ENCODE measurements around the gene GALNTL6. TPM values are rescaled to one million over a fixed set of nuclear protein-coding genes. Genes with fewer than 3 reads are reported as not detected.

Gene GALNTL6
- total RNA-seq: not detected

- peak; percentile 25 for DNase-seq
- peak within 1 kb of the TSS; percentile 25 for H3K4me3 Mint-ChIP-seq
These were observed at the start of gene GALNTL6 for GRCh38 chr4:171812665-171813525. TSS of gene GALNTL6 (plus strand) at chr4:171813404.

GRCh38 chr4:171765514-171765913 is 47.7 kb upstream of the GALNTL6 start:
- no peaks in the 10 kb centered on the region for H3K36me3 Mint-ChIP-seq
- no peak for ATAC-seq (ENCODE audit: low read depth)
- no peak for DNase-seq
- no peak overlapping the region for H3K4me3 Mint-ChIP-seq
- H3K4me1 Mint-ChIP-seq: no peaks in the 10 kb centered on the region
- POLR2A ChIA-PET: no interaction called here
- H3K27me3 Mint-ChIP-seq: no peaks in the 10 kb centered on the region
- H3K9me3 Mint-ChIP-seq: peaks cover 5% of the 10 kb centered on the region
- no peak overlapping the region for H3K27ac Mint-ChIP-seq

More at GRCh38 chr4:171812665-171813525, at the start of gene GALNTL6:
- POLR2A ChIA-PET: no interaction called here
- no peak for ATAC-seq (ENCODE audit: low read depth)
- Mint-ChIP-seq H3K27ac (no peak within 1 kb of the TSS), H3K27me3 (peaks cover 22% of the 10 kb centered on the region), H3K4me1 (peaks cover 2% of the 10 kb centered on the region), H3K36me3 (no peaks in the 10 kb centered on the region), H3K9me3 (no peaks in the 10 kb centered on the region)

GRCh38 chr4:171774642-171775190 is 38.5 kb upstream of the GALNTL6 start:
- Mint-ChIP-seq H3K4me1 (no peaks in the 10 kb centered on the region), H3K9me3 (peaks cover 2% of the 10 kb centered on the region), H3K27ac (no peak overlapping the region), H3K36me3 (no peaks in the 10 kb centered on the region), H3K4me3 (no peak overlapping the region), H3K27me3 (no peaks in the 10 kb centered on the region)
- POLR2A ChIA-PET: no interaction called here
- DNase-seq (no peak), ATAC-seq (ENCODE audit: low read depth) (no peak)

- peaks cover 7% of the 10 kb centered on the region for H3K9me3 Mint-ChIP-seq
- no peaks in the 10 kb centered on the region for H3K36me3 Mint-ChIP-seq
- H3K4me1 Mint-ChIP-seq: no peaks in the 10 kb centered on the region
- DNase-seq (no peak), ATAC-seq (ENCODE audit: low read depth) (no peak)
- H3K27ac Mint-ChIP-seq: no peak overlapping the region
- no peaks in the 10 kb centered on the region for H3K27me3 Mint-ChIP-seq
- POLR2A ChIA-PET: no interaction called here
- H3K4me3 Mint-ChIP-seq: no peak overlapping the region
These were observed 33.9 kb upstream of the GALNTL6 start for GRCh38 chr4:171779301-171779700.

GRCh38 chr4:171785388-171785787 is 27.8 kb upstream of the GALNTL6 start:
- ATAC-seq (ENCODE audit: low read depth) (no peak), DNase-seq (no peak)
- Mint-ChIP-seq H3K27ac (no peak overlapping the region), H3K4me1 (no peaks in the 10 kb centered on the region), H3K4me3 (no peak overlapping the region), H3K27me3 (no peaks in the 10 kb centered on the region), H3K9me3 (peaks cover 7% of the 10 kb centered on the region), H3K36me3 (no peaks in the 10 kb centered on the region)
- POLR2A ChIA-PET: no interaction called here

- H3K9me3 Mint-ChIP-seq: no peaks in the 10 kb centered on the region
- ATAC-seq (ENCODE audit: low read depth) (no peak), DNase-seq (no peak)
- H3K27me3 Mint-ChIP-seq: no peaks in the 10 kb centered on the region
- H3K4me1 Mint-ChIP-seq: no peaks in the 10 kb centered on the region
- no peaks in the 10 kb centered on the region for H3K36me3 Mint-ChIP-seq
- no peak overlapping the region for H3K27ac Mint-ChIP-seq
- H3K4me3 Mint-ChIP-seq: no peak overlapping the region
- POLR2A ChIA-PET: no interaction called here
These were observed 19.5 kb upstream of the GALNTL6 start for GRCh38 chr4:171793723-171794122.

- no peaks in the 10 kb centered on the region for H3K9me3 Mint-ChIP-seq
- H3K27ac Mint-ChIP-seq: no peak overlapping the region
- DNase-seq: no peak
- no peaks in the 10 kb centered on the region for H3K36me3 Mint-ChIP-seq
- H3K4me1 Mint-ChIP-seq: no peaks in the 10 kb centered on the region
- no peak overlapping the region for H3K4me3 Mint-ChIP-seq
- POLR2A ChIA-PET: no interaction called here
- no peaks in the 10 kb centered on the region for H3K27me3 Mint-ChIP-seq
- no peak for ATAC-seq (ENCODE audit: low read depth)
These were observed 18.7 kb upstream of the GALNTL6 start for GRCh38 chr4:171794528-171794927.

- ATAC-seq (ENCODE audit: low read depth) (no peak), DNase-seq (no peak)
- peaks cover 20% of the 10 kb centered on the region for H3K27me3 Mint-ChIP-seq
- peaks cover 2% of the 10 kb centered on the region for H3K4me1 Mint-ChIP-seq
- H3K4me3 Mint-ChIP-seq: no peak overlapping the region
- H3K9me3 Mint-ChIP-seq: no peaks in the 10 kb centered on the region
- POLR2A ChIA-PET: no interaction called here
- H3K36me3 Mint-ChIP-seq: no peaks in the 10 kb centered on the region
- H3K27ac Mint-ChIP-seq: no peak overlapping the region
These were observed 3.4 kb upstream of the GALNTL6 start for GRCh38 chr4:171809854-171810253.

- no peak for ATAC-seq (ENCODE audit: low read depth)
- Mint-ChIP-seq H3K36me3 (no peaks in the 10 kb centered on the region), H3K4me3 (no peak overlapping the region), H3K27ac (no peak overlapping the region), H3K4me1 (peaks cover 2% of the 10 kb centered on the region), H3K9me3 (no peaks in the 10 kb centered on the region), H3K27me3 (peaks cover 22% of the 10 kb centered on the region)
- DNase-seq: no peak
- POLR2A ChIA-PET: no interaction called here
These were observed 905 bp upstream of the GALNTL6 start for GRCh38 chr4:171812333-171812664.

GRCh38 chr4:171813526-171814250 is 484 bp downstream of the GALNTL6 start:
- Mint-ChIP-seq H3K27ac (no peak overlapping the region), H3K36me3 (no peaks in the 10 kb centered on the region), H3K27me3 (peaks cover 22% of the 10 kb centered on the region), H3K9me3 (no peaks in the 10 kb centered on the region), H3K4me1 (peaks cover 2% of the 10 kb centered on the region), H3K4me3 (peak overlapping the region; percentile 25)
- ATAC-seq (ENCODE audit: low read depth) (no peak), DNase-seq (no peak)
- POLR2A ChIA-PET: no interaction called here

GRCh38 chr4:171814545-171814944 is 1.3 kb downstream of the GALNTL6 start:
- Mint-ChIP-seq H3K9me3 (no peaks in the 10 kb centered on the region), H3K4me1 (peaks cover 2% of the 10 kb centered on the region), H3K4me3 (no peak overlapping the region), H3K36me3 (no peaks in the 10 kb centered on the region), H3K27ac (no peak overlapping the region), H3K27me3 (peaks cover 22% of the 10 kb centered on the region)
- POLR2A ChIA-PET: no interaction called here
- DNase-seq: no peak
- no peak for ATAC-seq (ENCODE audit: low read depth)

GRCh38 chr4:171817026-171817425 is 3.8 kb downstream of the GALNTL6 start:
- no peaks in the 10 kb centered on the region for H3K9me3 Mint-ChIP-seq
- DNase-seq: no peak
- H3K4me1 Mint-ChIP-seq: peaks cover 2% of the 10 kb centered on the region
- H3K36me3 Mint-ChIP-seq: no peaks in the 10 kb centered on the region
- no peak overlapping the region for H3K4me3 Mint-ChIP-seq
- POLR2A ChIA-PET: no interaction called here
- no peak for ATAC-seq (ENCODE audit: low read depth)
- no peak overlapping the region for H3K27ac Mint-ChIP-seq
- H3K27me3 Mint-ChIP-seq: peaks cover 21% of the 10 kb centered on the region

- Mint-ChIP-seq H3K4me3 (no peak overlapping the region), H3K36me3 (no peaks in the 10 kb centered on the region), H3K27me3 (no peaks in the 10 kb centered on the region), H3K9me3 (no peaks in the 10 kb centered on the region), H3K4me1 (no peaks in the 10 kb centered on the region), H3K27ac (no peak overlapping the region)
- no peak for ATAC-seq (ENCODE audit: low read depth)
- POLR2A ChIA-PET: no interaction called here
- DNase-seq: no peak
These were observed 21.4 kb downstream of the GALNTL6 start for GRCh38 chr4:171834640-171835039.

- POLR2A ChIA-PET: no interaction called here
- Mint-ChIP-seq H3K4me1 (no peaks in the 10 kb centered on the region), H3K27me3 (no peaks in the 10 kb centered on the region), H3K27ac (no peak overlapping the region), H3K9me3 (no peaks in the 10 kb centered on the region), H3K4me3 (no peak overlapping the region), H3K36me3 (no peaks in the 10 kb centered on the region)
- DNase-seq (no peak), ATAC-seq (ENCODE audit: low read depth) (no peak)
These were observed 30.3 kb downstream of the GALNTL6 start for GRCh38 chr4:171843456-171843855.
